ES-I3 (cell line): Measurements from ENCODE around the gene POLDIP2.
A peak's percentile ranks its signal among the peaks of the same experiment; 100 is the strongest.
"Not testable (repeated sequence)": the region's sequence is repeated elsewhere in the genome, so short reads cannot be mapped to it uniquely, and the experiment has no call there.

Experiments
- H3K36me3 ChIP-seq: 2 replicates; pipeline ENCODE4 v1.6.1; 2013; ENCODE audit warnings: mild to moderate bottlenecking, low read length, control low read depth, moderate library complexity; ENCODE audit not compliant: insufficient read depth
- H3K4me1 ChIP-seq: 2 replicates; pipeline ENCODE4 v1.6.1; 2013; ENCODE audit warnings: mild to moderate bottlenecking, control low read depth, low read length; ENCODE audit not compliant: insufficient read depth
- H3K9ac ChIP-seq: 2 replicates; pipeline ENCODE4 v1.6.1; 2013; ENCODE audit warnings: low read depth, mild to moderate bottlenecking, low read length, moderate library complexity
- H3K9me3 ChIP-seq: 2 replicates; pipeline ENCODE4 v1.6.1; 2013; ENCODE audit warnings: mild to moderate bottlenecking, low read length, moderate library complexity; ENCODE audit not compliant: control insufficient read depth, insufficient read depth

The POLDIP2 gene

DNA sequence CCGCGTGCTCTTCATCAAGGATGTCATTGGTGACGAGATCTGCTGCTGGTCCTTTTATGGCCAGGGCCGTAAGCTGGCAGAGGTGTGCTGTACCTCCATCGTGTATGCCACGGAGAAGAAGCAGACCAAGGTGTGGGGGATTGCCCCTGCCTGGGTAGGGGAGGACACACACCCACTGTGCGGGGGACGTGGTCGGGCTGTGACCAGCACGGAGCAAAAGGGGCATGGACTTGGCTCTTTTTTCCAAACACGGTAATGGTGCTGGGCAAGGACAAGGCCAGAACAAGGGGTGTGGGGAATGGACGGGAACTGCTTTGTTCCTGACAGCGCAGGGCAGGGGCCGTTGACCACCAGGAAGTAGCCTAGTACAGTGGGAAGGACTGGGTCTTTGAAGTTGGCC is 15.0 kb downstream of the POLDIP2 start:
- Histone ChIP-seq H3K4me1 (peaks cover 15% of the 10 kb centered on the region; the same call in 1 of the 2 replicates), H3K9ac (no peak overlapping the region)

DNA sequence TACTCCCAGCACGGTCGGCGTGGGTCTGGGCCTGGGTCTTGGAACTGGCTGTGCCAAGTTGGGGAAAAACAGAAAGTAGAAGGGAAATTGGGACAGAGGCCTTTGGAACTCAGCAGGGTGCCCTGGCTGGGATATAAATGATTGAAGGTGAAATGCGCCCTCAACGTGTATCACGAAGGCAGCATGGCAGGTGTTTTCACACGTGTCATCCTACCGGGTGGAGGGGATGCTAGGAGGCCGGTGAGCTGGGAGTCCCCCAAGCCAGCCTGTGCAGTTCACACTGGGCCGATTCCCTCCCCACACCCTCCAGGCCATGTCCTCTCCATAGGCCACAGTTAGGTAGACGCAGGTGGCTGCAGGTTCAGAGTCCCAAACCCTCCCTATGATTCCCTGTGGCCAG is 15.8 kb downstream of the POLDIP2 start:
- Histone ChIP-seq H3K9me3 (no peaks in the 10 kb centered on the region), H3K9ac (no peak overlapping the region), H3K4me1 (peaks cover 16% of the 10 kb centered on the region; the same call in 1 of the 2 replicates), H3K36me3 (peaks cover 14% of the 10 kb centered on the region)

More for the DNA sequence above, 15.0 kb downstream of the POLDIP2 start:
- Histone ChIP-seq H3K9me3 (no peaks in the 10 kb centered on the region), H3K36me3 (peaks cover 18% of the 10 kb centered on the region)

DNA sequence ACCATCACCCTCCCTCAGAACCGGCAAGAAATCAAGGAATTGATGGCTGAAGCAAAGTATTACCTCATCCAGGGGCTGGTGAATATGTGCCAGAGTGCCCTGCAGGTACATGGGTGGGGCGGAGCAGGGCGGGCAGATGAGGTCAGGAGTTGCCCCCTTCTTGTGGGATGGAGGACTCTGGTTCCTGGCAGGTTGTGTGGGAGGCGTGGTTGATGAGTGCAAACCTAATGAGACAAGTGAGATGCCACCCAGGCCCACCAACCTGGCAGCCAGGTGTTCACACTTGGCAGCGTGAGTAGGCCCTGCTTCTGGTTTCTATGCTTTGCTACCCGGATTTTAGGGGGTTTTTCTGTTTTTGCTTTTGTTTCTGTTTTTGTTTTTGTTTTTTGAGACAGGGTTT is 17.0 kb downstream of the POLDIP2 start:
- Histone ChIP-seq H3K9me3 (no peaks in the 10 kb centered on the region), H3K36me3 (peaks cover 6% of the 10 kb centered on the region; the same call in 1 of the 2 replicates), H3K9ac (no peak overlapping the region), H3K4me1 (peaks cover 7% of the 10 kb centered on the region; the same call in 1 of the 2 replicates)

- H3K9ac ChIP-seq: no peak overlapping the region
- H3K9me3 ChIP-seq: no peaks in the 10 kb centered on the region
These were observed 17.9 kb downstream of the POLDIP2 start for GRCh38 chr17:28339431-28339830.

DNA sequence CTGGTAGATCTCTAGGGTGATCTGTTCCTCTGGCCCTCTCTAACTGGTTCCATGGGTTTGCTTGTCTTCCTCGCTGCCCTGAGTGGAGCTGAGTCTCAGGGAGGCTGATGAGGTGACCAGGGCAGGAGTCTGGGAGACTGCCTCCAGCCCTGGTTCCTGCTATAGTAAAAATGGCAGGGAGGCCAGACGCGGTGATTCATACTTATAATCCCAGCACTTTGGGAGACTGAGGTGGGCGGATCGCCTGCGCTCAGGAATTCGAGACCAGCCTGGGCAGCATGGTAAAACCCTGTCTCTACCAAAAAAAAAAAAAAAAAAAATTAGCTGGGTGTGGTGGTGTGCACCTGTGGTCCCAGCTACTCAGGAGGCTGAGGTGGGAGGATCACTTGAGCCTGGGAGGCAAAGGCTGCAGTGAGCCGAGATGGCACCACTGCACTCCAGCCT is 18.5 kb downstream of the POLDIP2 start:
- not testable (repeated sequence) for H3K9ac ChIP-seq, H3K9me3 ChIP-seq, H3K36me3 ChIP-seq
- H3K4me1 ChIP-seq: peaks cover 13% of the 10 kb centered on the region

More at GRCh38 chr17:28339431-28339830, 17.9 kb downstream of the POLDIP2 start:
- Histone ChIP-seq H3K4me1 (peaks cover 9% of the 10 kb centered on the region), H3K36me3 (0 out of 2 replicates have a peak, but pooled peaks cover under 1% of the 10 kb centered on the region)

GRCh38 chr17:28338056-28338768 is 19.1 kb downstream of the POLDIP2 start:
- H3K4me1 ChIP-seq: peaks cover 13% of the 10 kb centered on the region
- H3K36me3 ChIP-seq: no peaks in the 10 kb centered on the region
- no peak overlapping the region for H3K9ac ChIP-seq
- H3K9me3 ChIP-seq: no peaks in the 10 kb centered on the region

- Histone ChIP-seq H3K9ac (peak overlapping the region; percentile 92), H3K9me3 (no peaks in the 10 kb centered on the region), H3K4me1 (peaks cover 13% of the 10 kb centered on the region), H3K36me3 (no peaks in the 10 kb centered on the region)
These were observed 21.1 kb downstream of the POLDIP2 start for GRCh38 chr17:28335959-28336871.

DNA sequence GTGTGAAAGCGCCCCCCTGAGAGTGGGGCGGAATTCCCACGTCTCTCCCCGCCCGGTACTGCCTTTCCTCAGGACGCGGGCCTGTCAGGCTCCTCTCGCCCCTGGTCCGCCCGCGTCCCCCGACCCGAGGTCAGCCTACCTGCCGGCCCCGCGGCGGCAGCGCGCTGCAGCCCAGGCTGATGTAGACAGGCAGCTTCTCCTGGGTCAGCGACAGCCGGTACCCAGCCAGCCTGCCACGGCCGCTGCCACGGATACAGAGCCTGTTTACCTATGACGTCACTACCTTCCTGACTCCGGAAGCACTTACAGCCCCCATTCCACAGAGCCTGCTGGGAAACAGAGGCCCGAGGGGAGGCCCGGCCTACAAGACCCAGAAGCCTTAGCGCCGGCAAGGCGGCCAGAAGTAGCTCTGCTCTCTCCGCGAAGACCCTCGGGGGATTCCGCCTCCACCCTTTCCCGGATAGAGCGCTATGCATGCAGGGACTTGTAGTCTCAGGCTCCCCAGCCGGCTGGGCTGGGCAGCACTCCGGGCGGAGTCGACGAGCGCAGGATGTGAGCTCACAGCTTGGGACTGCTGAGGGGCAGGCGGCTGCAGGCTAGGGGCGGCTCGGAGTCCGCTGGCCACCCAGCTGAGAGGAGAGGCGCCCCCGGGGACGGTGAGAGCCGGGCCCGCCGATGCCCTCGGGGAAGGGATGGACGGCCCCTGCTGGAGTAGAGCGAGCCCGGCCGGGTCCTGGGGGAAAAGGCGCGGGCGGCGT is 21.9 kb downstream of the POLDIP2 start, which contains the start of the genes IFT20 and TNFAIP1:
Gene IFT20 (minus strand): TSS at position 272 of the 758 bp plus-strand sequence. CDS start 3,487 bp downstream, outside the sequence.
Gene TNFAIP1 (plus strand): TSS at position 561 of the 758 bp plus-strand sequence. CDS start 3,761 bp downstream, outside the sequence.
- no peaks in the 10 kb centered on the region for H3K36me3 ChIP-seq
- H3K9ac ChIP-seq: peak within 1 kb of the TSS; percentile 92
- no peaks in the 10 kb centered on the region for H3K9me3 ChIP-seq
- H3K4me1 ChIP-seq: peaks cover 13% of the 10 kb centered on the region

DNA sequence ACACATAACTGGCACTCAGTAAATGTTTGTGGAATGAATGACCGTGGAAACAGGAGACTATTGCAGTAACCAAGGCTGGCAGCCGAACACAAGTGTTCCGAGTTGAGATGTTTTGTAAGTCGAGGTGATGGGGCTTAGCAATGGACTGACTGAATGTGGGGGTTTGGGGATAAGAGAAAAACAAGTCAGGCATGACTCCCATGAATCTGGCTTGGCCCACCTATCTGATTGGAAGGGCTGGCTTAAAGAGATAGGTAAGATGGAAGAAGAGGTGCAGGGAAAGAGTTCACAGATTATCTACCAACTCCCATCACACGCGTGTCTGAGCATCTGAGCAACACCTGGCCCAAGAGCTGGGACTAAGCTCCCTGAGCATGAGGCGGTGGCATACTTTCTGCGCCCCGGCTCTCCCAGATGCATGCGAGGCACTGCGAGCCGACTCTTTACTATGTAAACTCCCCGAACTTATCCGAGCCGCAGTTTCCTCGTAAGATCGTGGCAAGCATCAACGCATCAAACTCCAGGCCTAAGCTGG is 22.6 kb downstream of the POLDIP2 start:
- Histone ChIP-seq H3K9me3 (no peaks in the 10 kb centered on the region), H3K36me3 (no peaks in the 10 kb centered on the region), H3K4me1 (peaks cover 13% of the 10 kb centered on the region), H3K9ac (peak overlapping the region; percentile 92; the same call in 1 of the 2 replicates)

DNA sequence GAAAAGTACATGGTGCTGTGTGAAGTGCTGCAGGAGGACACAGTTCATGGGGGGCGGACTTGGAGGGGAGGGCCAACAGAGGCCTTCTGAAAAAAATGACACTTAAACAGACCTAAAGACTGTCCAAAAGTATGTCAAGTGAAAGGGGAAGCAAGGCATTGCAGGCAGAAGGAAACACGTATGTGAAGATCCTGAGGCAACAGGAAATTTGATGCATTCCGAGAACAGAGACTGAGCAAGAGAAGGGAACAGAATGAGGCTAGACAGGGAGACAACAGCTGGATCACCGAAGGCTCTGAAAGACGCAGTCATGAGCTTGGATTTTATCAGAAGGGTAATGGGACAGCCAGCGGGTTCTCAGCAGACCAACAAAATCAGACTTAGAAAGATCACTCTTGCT is 23.2 kb downstream of the POLDIP2 start:
- Histone ChIP-seq H3K9ac (peak overlapping the region; percentile 92; the same call in 1 of the 2 replicates), H3K9me3 (no peaks in the 10 kb centered on the region), H3K4me1 (peaks cover 13% of the 10 kb centered on the region), H3K36me3 (no peaks in the 10 kb centered on the region; the same call in 1 of the 2 replicates)

DNA sequence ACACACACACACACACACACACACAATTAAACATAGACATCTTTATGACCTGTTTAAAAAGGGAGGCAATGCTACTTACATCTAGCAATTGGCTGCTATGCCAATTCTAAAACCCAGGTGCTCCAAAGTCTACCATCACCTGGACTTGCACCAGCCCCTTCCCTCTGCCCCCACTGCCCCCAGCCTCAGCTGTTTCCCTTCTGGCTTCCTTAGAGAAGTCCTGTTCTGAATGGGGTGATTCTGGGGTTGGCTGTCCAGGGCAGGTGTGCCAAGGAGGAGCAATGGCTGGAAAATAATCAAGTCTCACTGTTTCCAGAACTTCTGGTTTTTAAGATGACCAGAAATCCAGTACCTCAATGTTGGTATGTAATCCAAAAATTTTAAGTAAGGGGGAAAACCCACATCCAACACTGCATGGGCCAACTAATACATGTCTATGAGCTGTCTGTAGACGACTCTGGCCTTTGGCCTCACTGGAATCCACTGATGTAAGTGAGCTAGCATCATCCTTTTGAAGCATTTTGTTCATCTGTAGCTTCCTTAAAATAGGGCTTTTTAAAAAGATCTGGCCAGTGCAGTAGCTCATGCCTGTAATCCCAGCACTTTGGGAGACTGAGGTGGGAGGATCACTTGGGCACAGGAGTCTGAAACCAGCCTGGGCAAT is 24.1 kb downstream of the POLDIP2 start:
- peaks cover 13% of the 10 kb centered on the region for H3K4me1 ChIP-seq
- H3K9ac ChIP-seq: no peak overlapping the region
- peaks cover 3% of the 10 kb centered on the region; the same call in 1 of the 2 replicates for H3K36me3 ChIP-seq
- no peaks in the 10 kb centered on the region for H3K9me3 ChIP-seq

GRCh38 chr17:28331891-28332420 is 25.4 kb downstream of the POLDIP2 start:
- no peak overlapping the region for H3K9ac ChIP-seq
- H3K4me1 ChIP-seq: peaks cover 10% of the 10 kb centered on the region
- H3K9me3 ChIP-seq: no peaks in the 10 kb centered on the region
- peaks cover 13% of the 10 kb centered on the region; the same call in 1 of the 2 replicates for H3K36me3 ChIP-seq

DNA sequence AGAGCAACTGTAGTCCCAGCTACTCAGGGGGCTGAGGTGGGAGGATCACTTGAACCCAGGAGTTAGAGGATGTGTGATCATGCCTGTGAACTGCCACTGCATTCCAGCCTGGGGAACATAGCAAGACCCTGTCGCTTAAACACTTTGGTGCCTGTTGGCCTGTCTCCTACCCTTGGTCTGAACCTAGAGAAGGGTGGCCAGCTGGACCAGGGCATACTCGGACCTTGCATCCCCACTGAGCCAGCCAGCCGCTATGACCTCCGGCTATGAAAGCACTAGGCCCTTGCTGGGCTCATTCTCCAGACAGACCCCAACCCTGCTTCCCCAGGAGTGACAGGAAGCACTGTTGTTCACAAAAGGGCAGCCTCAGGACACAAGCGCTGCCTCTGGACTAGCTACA is 26.7 kb downstream of the POLDIP2 start:
- peaks cover 25% of the 10 kb centered on the region; the same call in 1 of the 2 replicates for H3K36me3 ChIP-seq

More for the DNA sequence above, 26.7 kb downstream of the POLDIP2 start:
- Histone ChIP-seq H3K4me1 (peaks cover 6% of the 10 kb centered on the region), H3K9ac (no peak overlapping the region), H3K9me3 (no peaks in the 10 kb centered on the region)
